Kidney (tissue), 14 donors: Measurements from ENCODE around the gene APOBEC3C. TPM values are rescaled to one million over a fixed set of nuclear protein-coding genes. Genes with fewer than 3 reads are reported as not detected.

Experiments used
- DNase-seq, 5 donors: peaks; one replicate each; pipeline ENCODE4 v3.0.0-alpha.2; 2013 to 2020
- FAIRE-seq: peaks from 2 replicates; lab custom pipeline; 2012; peaks lifted over from hg19 to GRCh38; lab: Jason Lieb, UNC
- H3K27ac ChIP-seq, 2 donors: one replicate each; pipeline ENCODE4 v1.7.0; 2013; ENCODE audit warnings: low read depth in 2 of 2, low read length in 2 of 2, inconsistent platforms in 1 of 2
- H3K27me3 ChIP-seq: one replicate; pipeline ENCODE4 v1.7.1; 2013; ENCODE audit warnings: low read length, inconsistent platforms; ENCODE audit not compliant: control insufficient read depth, insufficient read depth
- H3K36me3 ChIP-seq, 3 donors: one replicate each; pipeline versions ENCODE4 v1.7.0 to v1.7.1; 2013; ENCODE audit warnings: low read length in 3 of 3, control low read depth in 1 of 3, inconsistent platforms in 1 of 3; ENCODE audit not compliant: insufficient read depth in 3 of 3, control insufficient read depth in 2 of 3
- H3K4me1 ChIP-seq, 3 donors: one replicate each; pipeline versions ENCODE4 v1.7.0 to v1.7.1; 2013; ENCODE audit warnings: low read length in 3 of 3, inconsistent platforms in 1 of 3, low read depth in 1 of 3; ENCODE audit not compliant: control insufficient read depth in 2 of 3, insufficient read depth in 2 of 3
- H3K4me3 ChIP-seq, 3 donors: one replicate each; pipeline versions ENCODE4 v1.7.0 to v1.8.1; 2013; ENCODE audit warnings: low read length in 3 of 3, control low read depth in 1 of 3, inconsistent platforms in 1 of 3
- H3K9ac ChIP-seq, 3 donors: one replicate each; pipeline versions ENCODE4 v1.7.0 to v1.7.1; 2013; ENCODE audit warnings: low read length in 3 of 3, control low read depth in 1 of 3, inconsistent platforms in 1 of 3
- H3K9me3 ChIP-seq, 3 donors: one replicate each; pipeline versions ENCODE4 v1.7.0 to v1.7.1; 2013; ENCODE audit warnings: low read length in 3 of 3, control low read depth in 1 of 3, inconsistent platforms in 1 of 3; ENCODE audit not compliant: control insufficient read depth in 2 of 3, insufficient read depth in 1 of 3
- CTCF ChIP-seq: IDR thresholded peaks from 3 replicates; pipeline ENCODE4 v1.5.1; 2012; ENCODE audit warnings: mild to moderate bottlenecking, moderate library complexity, borderline replicate concordance; ENCODE audit not compliant: insufficient read depth; ENCODE audit errors: extremely low read depth
- intact Hi-C: fragments of 100-400 bp; cut with DNase I; formaldehyde crosslinking; loops from one replicate; pipeline ENCODE4 v1.11.1; 2022
- polyA plus RNA-seq: library from polyadenylated mRNA; stranded (reverse); fragments of 350-450 nt; fragmentation: Illumina TruSeq; extraction: RNeasy Lipid Tissue Mini Kit (QIAGEN cat#74804); gene quantifications from one replicate; pipeline ENCODE4 v1.2.3, GENCODE V29; 2014; ENCODE audit warnings: low read depth, low replicate concordance; ENCODE audit not compliant: insufficient read depth
- total RNA-seq: library from RNA; stranded (reverse); fragmentation: NEBNext Ultra II Directional; extraction: Animal tissue kit (Norgen Biotek cat#: 25700); gene quantifications from one replicate; pipeline ENCODE4 v1.2.1, GENCODE V29; 2021
- donor health status: control.
- donor health status: control.
- donor health status: control.
- donor health status: control.
- donor health status: control.
- donor health status: DM: yes; HTN: yes; CAD: no.
- donor health status: Normal renal cell carcinoma (clear cell type).

Gene APOBEC3C
- total and polyA plus RNA-seq, 2 donors from 2014 or later, result 9.5 to 19.8 TPM

GRCh38 chr22:38971202-38971601, 42.9 kb upstream of the APOBEC3C start:
- Histone ChIP-seq H3K9me3 (no peaks in the 10 kb centered on the region), H3K4me3 (no peak overlapping the region), H3K9ac (no peak overlapping the region), H3K36me3 (no peaks in the 10 kb centered on the region), H3K27ac (no peak overlapping the region), H3K27me3 (no peaks in the 10 kb centered on the region), H3K4me1 (no peaks in the 10 kb centered on the region)
- FAIRE-seq, result no peak
- no peak for TF ChIP-seq CTCF
- DNase-seq, result no peak
- intact Hi-C loops, result no loop called here

GRCh38 chr22:38971791-38972190, 42.3 kb upstream of the APOBEC3C start:
- no peak overlapping the region for H3K9ac ChIP-seq
- DNase-seq (no peak), FAIRE-seq (no peak)
- TF ChIP-seq CTCF, result no peak
- no peaks in the 10 kb centered on the region for H3K36me3 ChIP-seq
- intact Hi-C loops, result no loop called here
- no peaks in the 10 kb centered on the region for H3K4me1 ChIP-seq
- no peak overlapping the region for H3K27ac ChIP-seq
- H3K4me3 ChIP-seq, result no peak overlapping the region
- H3K9me3 ChIP-seq, result no peaks in the 10 kb centered on the region
- no peaks in the 10 kb centered on the region for H3K27me3 ChIP-seq

- Histone ChIP-seq H3K27ac (no peak overlapping the region), H3K4me1 (no peaks in the 10 kb centered on the region), H3K9ac (no peak overlapping the region), H3K9me3 (no peaks in the 10 kb centered on the region), H3K4me3 (no peak overlapping the region), H3K27me3 (no peaks in the 10 kb centered on the region), H3K36me3 (no peaks in the 10 kb centered on the region)
- no peak for DNase-seq
- no peak for TF ChIP-seq CTCF
- no peak for FAIRE-seq
- intact Hi-C loops, result no loop called here
Measured at GRCh38 chr22:38972558-38972957, 41.5 kb upstream of the APOBEC3C start.
